Thyroid gland (tissue), 4 donors: Measurements from ENCODE around the gene SENP5. TPM values are rescaled to one million over a fixed set of nuclear protein-coding genes. Genes with fewer than 3 reads are reported as not detected.

Experiments
- DNase-seq, 2 donors: peaks; one replicate each; pipeline ENCODE4 v3.0.0-alpha.2; 2019
- H3K27ac ChIP-seq, 3 donors: fragments of 200-600 bp; sonication (generic); 1 replicate in 2 of 3; 2 replicates in 1 of 3; pipeline ENCODE4 v1.5.1; 2016 to 2019; ENCODE audit warnings: mild to moderate bottlenecking in 1 of 3, moderate library complexity in 1 of 3
- H3K27me3 ChIP-seq: fragments of 200-600 bp; sonication (generic); one replicate; pipeline ENCODE4 v1.5.1; 2019
- H3K36me3 ChIP-seq, 2 donors: fragments of 200-600 bp; sonication (generic); one replicate each; pipeline ENCODE4 v1.5.1; 2016 to 2019
- H3K4me1 ChIP-seq, 2 donors: fragments of 200-600 bp; sonication (generic); one replicate each; pipeline ENCODE4 v1.5.1; 2017 to 2019
- H3K4me3 ChIP-seq, 3 donors: fragments of 200-600 bp; sonication (generic); replicated peaks in 1 of 3; 1 replicate in 2 of 3; 2 replicates in 1 of 3; pipeline ENCODE4 v1.5.1; 2016; ENCODE audit warnings: mild to moderate bottlenecking in 1 of 3
- H3K9me3 ChIP-seq: fragments of 200-600 bp; sonication (generic); one replicate; pipeline ENCODE4 v1.5.1; 2017
- CTCF ChIP-seq, 6 experiments: fragments of 200-600 bp in 3 of 6; fragments of 450-650 bp in 3 of 6; sonication (generic) in 3 of 6; IDR thresholded peaks; one replicate each; pipeline ENCODE4 v1.5.1; 2016 to 2019; ENCODE audit warnings: antibody characterized with exemption in 6 of 6, mild to moderate bottlenecking in 2 of 6, inconsistent platforms in 1 of 6, moderate library complexity in 1 of 6
- POLR2A ChIP-seq, 2 donors: fragments of 450-650 bp; IDR thresholded peaks; one replicate each; pipeline ENCODE4 v1.6.1; 2017; ENCODE audit warnings: antibody characterized with exemption in 2 of 2, mild to moderate bottlenecking in 2 of 2, moderate library complexity in 1 of 2
- WGBS, 2 donors: methylation state at CpG; one replicate each; pipeline ENCODE4 v1.1.5; 2017; 5-methylcytosine and 5-hydroxymethylcytosine counted together
- intact Hi-C: fragments of 100-400 bp; cut with DNase I; formaldehyde crosslinking; loops from one replicate; pipeline ENCODE4 v1.15.1; 2023
- total RNA-seq, 4 donors: library from RNA; depleted of rRNA; stranded (reverse); fragments of >200 nt; gene quantifications; one replicate each; pipeline ENCODE4 v1.2.3, GENCODE V29; 2016

SENP5 gene
- total RNA-seq, 4 donors from 2014 or later: 37.4 to 67.2 (median 50.9) TPM

DNA sequence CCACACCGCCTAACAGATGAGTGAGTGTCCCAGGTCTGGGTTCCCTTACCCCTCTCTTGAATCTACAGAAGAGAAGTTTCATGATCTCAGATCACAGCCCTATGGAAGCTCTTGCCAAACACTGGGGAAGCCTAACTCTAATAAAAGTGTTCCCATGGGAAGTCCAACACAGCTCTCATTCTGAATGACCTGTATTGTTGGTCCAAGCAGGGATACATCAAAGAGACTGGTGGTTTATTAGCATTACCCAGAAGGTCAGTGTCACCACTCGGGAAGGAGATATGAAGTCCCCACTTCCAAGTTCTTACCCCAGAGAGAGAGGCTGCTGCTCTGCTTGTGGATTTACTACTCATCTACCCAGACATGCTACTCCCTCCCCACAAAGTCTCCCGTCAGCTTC, 83.7 kb downstream of the SENP5 start:
- Histone ChIP-seq H3K27me3 (no peaks in the 10 kb centered on the region), H3K9me3 (no peaks in the 10 kb centered on the region), H3K4me1 (no peaks in the 10 kb centered on the region), H3K4me3 (no peak overlapping the region), H3K36me3 (no peaks in the 10 kb centered on the region), H3K27ac (no peak overlapping the region)
- TF ChIP-seq CTCF (IDR thresholded peaks at IDR 0.05) (no peak), POLR2A (IDR thresholded peaks at IDR 0.05) (no peak)
- intact Hi-C loops: no loop called here
- 88 to 100% methylated on average over 2 to 3 of the region's 3 CpGs for WGBS, 2 donors
- DNase-seq: no peak

GRCh38 chr3:196954832-196955231, 87.1 kb downstream of the SENP5 start:
- Histone ChIP-seq H3K4me1 (no peaks in the 10 kb centered on the region), H3K4me3 (no peak overlapping the region), H3K27ac (no peak overlapping the region), H3K27me3 (no peaks in the 10 kb centered on the region), H3K36me3 (no peaks in the 10 kb centered on the region), H3K9me3 (no peaks in the 10 kb centered on the region)
- no peak for DNase-seq
- TF ChIP-seq POLR2A (IDR thresholded peaks at IDR 0.05): no peak
- TF ChIP-seq CTCF (IDR thresholded peaks at IDR 0.05): no peak
- intact Hi-C loops: no loop called here
- 79 to 85% methylated on average over 7 of the region's 7 CpGs for WGBS, 2 donors

GRCh38 chr3:196962108-196962929, 94.6 kb downstream of the SENP5 start:
- Histone ChIP-seq H3K36me3 (no peaks in the 10 kb centered on the region), H3K9me3 (no peaks in the 10 kb centered on the region), H3K27me3 (no peaks in the 10 kb centered on the region), H3K4me3 (no peak overlapping the region), H3K27ac (no peak overlapping the region), H3K4me1 (no peaks in the 10 kb centered on the region)
- 70 to 76% methylated on average over 9 of the region's 9 CpGs for WGBS, 2 donors
- no peak for DNase-seq
- intact Hi-C loops: loop anchor here (10.0 kb wide), 1 partner anchor 118 kb away; no protein-coding TSS in a partner anchor
- TF ChIP-seq CTCF (IDR thresholded peaks at IDR 0.05): no peak
- TF ChIP-seq POLR2A (IDR thresholded peaks at IDR 0.05): no peak

- H3K9me3 ChIP-seq: no peaks in the 10 kb centered on the region
- no peak for DNase-seq
Measured at GRCh38 chr3:196962930-196963630, 95.4 kb downstream of the SENP5 start.

More at GRCh38 chr3:196962930-196963630, 95.4 kb downstream of the SENP5 start:
- TF ChIP-seq POLR2A (IDR thresholded peaks at IDR 0.05) (no peak), CTCF (IDR thresholded peaks at IDR 0.05) (no peak)
- Histone ChIP-seq H3K4me1 (peaks cover 3% of the 10 kb centered on the region in 2 donors), H3K4me3 (no peak overlapping the region), H3K36me3 (no peaks in the 10 kb centered on the region), H3K27ac (no peak overlapping the region), H3K27me3 (no peaks in the 10 kb centered on the region)
- WGBS, 2 donors: 83 to 85% methylated on average over 10 of the region's 10 CpGs
- intact Hi-C loops: loop anchor here (10.0 kb wide), 1 partner anchor 118 kb away; no protein-coding TSS in a partner anchor
